ENCODE results near the gene PLEKHO2. TPM values are rescaled to one million over a fixed set of nuclear protein-coding genes. Genes with fewer than 3 reads are reported as not detected.

The PLEKHO2 gene
- total and polyA plus RNA-seq, 2 of the 13 experiments (the other 11 are each of a cell fraction or from before 2014, with no cell fraction given) = 3.8 to 4.8 TPM

GRCh38 chr15:64841344-64842095 lies at the start of gene PLEKHO2 (continued):
- TF ChIP-seq NFKB2 (CRISPR knock-in tag; IDR thresholded peaks at IDR 0.05; ENCODE audit: borderline replicate concordance) = peak; percentile 28; the same call in 1 of the 2 replicates
- peak; percentile 33; the same call in 1 of the 2 replicates for TF ChIP-seq ZSCAN25 (CRISPR knock-in tag; IDR thresholded peaks at IDR 0.05)
- no peak for TF ChIP-seq ZNF878 (CRISPR knock-in tag; IDR thresholded peaks at IDR 0.05)
- peak; percentile 21; the same call in 1 of the 2 replicates for TF ChIP-seq CEBPB (IDR thresholded peaks at IDR 0.05; ENCODE audit: borderline replicate concordance, low read depth, low read length)
- peak; percentile 45 for TF ChIP-seq HNRNPLL (IDR thresholded peaks at IDR 0.05; ENCODE audit: low read depth, low read length, poor library complexity, severe bottlenecking)
- 0 out of 2 replicates have a peak, but pooled peaks have one; percentile 18 for TF ChIP-seq HOXD1 (CRISPR knock-in tag; IDR thresholded peaks at IDR 0.05)
- peak; percentile 42; the same call in 1 of the 2 replicates for TF ChIP-seq RAD21 (CRISPR knock-in tag; IDR thresholded peaks at IDR 0.05)
- no peak for TF ChIP-seq YY1 (IDR thresholded peaks at IDR 0.05; ENCODE audit: insufficient read depth, insufficient replicate concordance, low read depth, low read length)
- TF ChIP-seq NFYC (CRISPR knock-in tag; IDR thresholded peaks at IDR 0.05) = 0 out of 2 replicates have a peak, but pooled peaks have one; percentile 13
- no peak for TF ChIP-seq ZBTB44 (CRISPR knock-in tag; IDR thresholded peaks at IDR 0.05)
- TF ChIP-seq DR1 (CRISPR knock-in tag; IDR thresholded peaks at IDR 0.05) = no peak
- TF ChIP-seq SOX6 (IDR thresholded peaks at IDR 0.05) = no peak
- TF ChIP-seq SOX6 (CRISPR knock-in tag; IDR thresholded peaks at IDR 0.05) = peak; percentile 55
- 0 out of 2 replicates have a peak, but pooled peaks have one; percentile 47 for TF ChIP-seq IRX3 (CRISPR knock-in tag; IDR thresholded peaks at IDR 0.05; ENCODE audit: borderline replicate concordance, low read depth)
- 0 out of 2 replicates have a peak, but pooled peaks have one; percentile 34 for TF ChIP-seq ZNF772 (CRISPR knock-in tag; IDR thresholded peaks at IDR 0.05)
- TF ChIP-seq GABPA (IDR thresholded peaks at IDR 0.05; ENCODE audit: low read depth, low read length) = peak; percentile 40
- TF ChIP-seq GABPA (CRISPR knock-in tag; IDR thresholded peaks at IDR 0.05; ENCODE audit: low read depth) = peak; percentile 69
- no peak for TF ChIP-seq ZSCAN5A (CRISPR knock-in tag; IDR thresholded peaks at IDR 0.05; ENCODE audit: borderline replicate concordance)
- TF ChIP-seq ZBTB7A (CRISPR knock-in tag; IDR thresholded peaks at IDR 0.05) = 0 out of 2 replicates have a peak, but pooled peaks have one; percentile 51
- 0 out of 2 replicates have a peak, but pooled peaks have one; percentile 13 for TF ChIP-seq HNF1B (CRISPR knock-in tag; IDR thresholded peaks at IDR 0.05)
- 0 out of 2 replicates have a peak, but pooled peaks have one; percentile 24 for TF ChIP-seq CEBPG (CRISPR knock-in tag; IDR thresholded peaks at IDR 0.05)
- TF ChIP-seq KLF16 (CRISPR knock-in tag; IDR thresholded peaks at IDR 0.05) = peak in 1 of 2 experiments; percentile 66; a peak in 2 of 4 replicates
- TF ChIP-seq TIGD3 (CRISPR knock-in tag; IDR thresholded peaks at IDR 0.05; ENCODE audit: borderline replicate concordance) = no peak
- 0 out of 2 replicates have a peak, but pooled peaks have one; percentile 48 for TF ChIP-seq ARNT2 (CRISPR knock-in tag; IDR thresholded peaks at IDR 0.05; ENCODE audit: low read depth)
